T-cell (primary cell): ENCODE data around the gene PARD3B. TPM values are rescaled to one million over a fixed set of nuclear protein-coding genes. Genes with fewer than 3 reads are reported as not detected.

Source experiments
- ATAC-seq, 4 experiments: fragments of 200-7000 bp in 3 of 4; fragments of 150-1000 bp in 1 of 4; cut with Tn5 transposase; replicated peaks in 1 of 4; 1 replicate in 3 of 4; 2 replicates in 1 of 4; pipeline ENCODE4 v1.10.0; 2021; ENCODE audit warnings: moderate library complexity in 3 of 4, mild to moderate bottlenecking in 2 of 4, moderate number of reproducible peaks in 1 of 4
- CTCF ChIA-PET, 2 donors: fragments of 300-600 bp; sonication (Branson Sonifier 250); formaldehyde crosslinking; loops; one replicate each; lab custom pipeline; 2022; ENCODE audit warnings: antibody characterized with exemption in 2 of 2; lab: Charles Lee
- POLR2A ChIA-PET, 2 donors: fragments of 300-600 bp; sonication (Branson Sonifier 250); formaldehyde crosslinking; loops; one replicate each; lab custom pipeline; 2022; ENCODE audit warnings: antibody characterized with exemption in 2 of 2; lab: Charles Lee
- DNase-seq, 35 experiments: peaks; one replicate each; pipeline versions ENCODE4 v3.0.0 to v3.0.0-alpha.2; 2013 to 2023
- H3K27ac ChIP-seq: one replicate; pipeline ENCODE4 v1.5.1; 2013; ENCODE audit warnings: low read length
- H3K27me3 ChIP-seq, 2 experiments: replicated peaks in 1 of 2; 1 replicate in 1 of 2; 2 replicates in 1 of 2; pipeline versions ENCODE4 v1.6.1 to v1.7.0; 2013; ENCODE audit warnings: low read length in 1 of 2, mixed read lengths in 1 of 2; ENCODE audit not compliant: control insufficient read depth in 2 of 2, insufficient read depth in 2 of 2; ENCODE audit errors: extremely low read depth in 1 of 2
- H3K36me3 ChIP-seq, 2 donors: 1 replicate in 1 of 2; 2 replicates in 1 of 2; pipeline versions ENCODE4 v1.6.1 to v1.7.0; 2013; ENCODE audit warnings: low read length in 1 of 2; ENCODE audit not compliant: control insufficient read depth in 2 of 2, insufficient read depth in 1 of 2; ENCODE audit errors: extremely low read depth in 1 of 2
- H3K4me1 ChIP-seq, 2 experiments: 1 replicate in 1 of 2; 2 replicates in 1 of 2; pipeline versions ENCODE4 v1.6.1 to v1.7.0; 2013; ENCODE audit warnings: low read length in 2 of 2, mixed read lengths in 1 of 2; ENCODE audit not compliant: insufficient read depth in 2 of 2, control insufficient read depth in 1 of 2; ENCODE audit errors: extremely low read depth in 1 of 2
- H3K4me3 ChIP-seq, 2 donors: 1 replicate in 1 of 2; 2 replicates in 1 of 2; pipeline versions ENCODE4 v1.5.1 to v1.7.0; 2013; ENCODE audit warnings: mild to moderate bottlenecking in 2 of 2, low read length in 1 of 2, moderate library complexity in 1 of 2; ENCODE audit not compliant: control insufficient read depth in 1 of 2; ENCODE audit errors: extremely low read depth in 1 of 2
- H3K9me3 ChIP-seq: 2 replicates; pipeline ENCODE4 v1.7.0; 2013
- H3K27ac Mint-ChIP-seq, 2 donors: one replicate each; pipeline ENCODE4 v1.8.0; 2020 to 2021; ENCODE audit warnings: mild to moderate bottlenecking in 2 of 2, mixed read lengths in 2 of 2
- H3K27me3 Mint-ChIP-seq, 2 donors: one replicate each; pipeline ENCODE4 v1.8.0; 2021 to 2022; ENCODE audit warnings: mixed read lengths in 2 of 2
- H3K36me3 Mint-ChIP-seq: one replicate; pipeline ENCODE4 v1.8.0; 2021; ENCODE audit warnings: mixed read lengths
- H3K4me1 Mint-ChIP-seq, 3 donors: one replicate each; pipeline ENCODE4 v1.8.0; 2020 to 2022; ENCODE audit warnings: mixed read lengths in 3 of 3, mild to moderate bottlenecking in 1 of 3
- H3K4me3 Mint-ChIP-seq, 3 donors: one replicate each; pipeline ENCODE4 v1.8.0; 2020 to 2022; ENCODE audit warnings: mild to moderate bottlenecking in 3 of 3, mixed read lengths in 3 of 3, moderate library complexity in 3 of 3
- H3K9me3 Mint-ChIP-seq, 3 donors: one replicate each; pipeline ENCODE4 v1.8.0; 2020 to 2022; ENCODE audit warnings: mixed read lengths in 3 of 3
- WGBS: methylation state at CpG from one replicate; pipeline ENCODE4 v1.1.5; 2013; ENCODE audit warnings: missing lambda C conversion rate; ENCODE audit not compliant: insufficient coverage; 5-methylcytosine and 5-hydroxymethylcytosine counted together
- total RNA-seq, 35 experiments: library from RNA in 6 of 35; stranded (reverse) in 6 of 35; fragments of 120-200 nt in 1 of 35; gene quantifications; one replicate each; pipeline versions ENCODE4 v1.2.1 to v1.2.4 and lab custom pipeline; 2013 to 2026

PARD3B gene
- total RNA-seq, 5 donors from 2014 or later (not counting 1 experiment from before 2014, with no cell fraction given) = 0.75 to 2.0 (median 1.6) TPM

DNA sequence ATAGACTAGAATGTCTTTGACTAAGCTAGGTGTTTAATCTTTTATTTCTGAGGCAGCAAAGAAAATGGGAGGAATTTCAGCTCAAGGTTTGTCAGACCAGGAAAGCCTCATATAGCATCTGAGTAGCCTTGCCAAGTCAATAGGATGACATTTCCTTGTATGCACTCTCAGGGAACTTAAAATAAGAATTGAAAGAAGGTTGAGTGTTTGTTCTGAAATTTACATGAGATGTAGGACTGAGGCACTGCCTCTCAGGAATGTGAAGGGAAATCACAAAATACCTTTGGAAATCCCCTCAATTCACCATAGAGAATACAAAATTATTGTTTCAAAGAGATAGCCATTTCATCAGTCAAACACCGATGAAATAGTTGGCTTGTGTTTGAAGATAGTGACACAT, 745.0 kb downstream of the PARD3B start:
- ChIA-PET CTCF (interaction anchor here in 1 of 2 donors (0.8 kb wide), 1 partner anchor 586 kb away, joined by 3 read pairs; no protein-coding TSS in a partner anchor), POLR2A (no interaction called here)
- Histone ChIP-seq H3K36me3 (no peaks in the 10 kb centered on the region), H3K9me3 (no peaks in the 10 kb centered on the region), H3K4me1 (no peaks in the 10 kb centered on the region), H3K27me3 (no peaks in the 10 kb centered on the region), H3K4me3 (no peak overlapping the region), H3K27ac (no peak overlapping the region)
- no peaks in the 10 kb centered on the region for H3K27me3 Mint-ChIP-seq
- no peak overlapping the region for H3K4me3 Mint-ChIP-seq
- ATAC-seq (no peak), DNase-seq (no peak)
- no peaks in the 10 kb centered on the region for H3K4me1 Mint-ChIP-seq
- H3K27ac Mint-ChIP-seq = no peak overlapping the region
- WGBS = no CpG with 5 or more reads among the region's 1 CpG
- H3K36me3 Mint-ChIP-seq = no peaks in the 10 kb centered on the region
- H3K9me3 Mint-ChIP-seq = peaks cover 0 to 9% (median 0%) of the 10 kb centered on the region in 3 donors

DNA sequence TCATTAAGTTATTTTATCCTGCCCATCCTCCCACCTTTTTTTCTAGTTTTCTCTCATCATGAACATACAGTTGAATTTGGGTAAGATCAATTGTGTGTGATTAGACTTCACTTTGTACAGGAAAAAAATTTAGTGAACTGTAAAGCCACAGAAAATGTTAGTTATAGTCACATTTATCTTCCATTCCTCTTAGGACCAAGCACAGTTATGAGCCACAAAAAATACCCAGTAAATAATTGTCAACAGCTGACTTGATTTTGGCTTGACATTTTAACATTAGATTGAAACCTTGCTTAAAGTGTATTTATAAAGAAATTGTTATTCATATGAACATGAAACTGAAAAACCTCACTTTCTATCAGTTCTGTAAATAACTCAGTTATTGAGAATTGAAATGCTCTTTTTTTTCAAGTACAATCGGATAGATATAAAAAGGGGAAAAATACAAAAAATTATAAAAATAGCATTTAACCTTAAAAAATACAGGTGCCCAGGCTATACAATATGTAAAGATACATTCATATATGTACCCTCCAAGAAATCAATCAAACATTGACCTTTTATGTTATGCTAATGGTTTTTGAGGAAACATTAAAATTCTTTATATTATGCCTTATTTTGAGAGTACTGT, 747.5 kb downstream of the PARD3B start:
- WGBS = no CpG with 5 or more reads among the region's 1 CpG
- H3K9me3 Mint-ChIP-seq = peaks cover 0 to 9% (median 0%) of the 10 kb centered on the region in 3 donors
- Histone ChIP-seq H3K27me3 (no peaks in the 10 kb centered on the region), H3K4me3 (no peak overlapping the region), H3K4me1 (no peaks in the 10 kb centered on the region), H3K27ac (no peak overlapping the region), H3K36me3 (no peaks in the 10 kb centered on the region), H3K9me3 (no peaks in the 10 kb centered on the region)
- no peak for ATAC-seq
- no peaks in the 10 kb centered on the region for H3K27me3 Mint-ChIP-seq
- no peaks in the 10 kb centered on the region for H3K4me1 Mint-ChIP-seq
- POLR2A ChIA-PET = no interaction called here
- H3K27ac Mint-ChIP-seq = no peak overlapping the region
- no peak for DNase-seq
- no peak overlapping the region for H3K4me3 Mint-ChIP-seq
- H3K36me3 Mint-ChIP-seq = no peaks in the 10 kb centered on the region
- CTCF ChIA-PET = no interaction called here

DNA sequence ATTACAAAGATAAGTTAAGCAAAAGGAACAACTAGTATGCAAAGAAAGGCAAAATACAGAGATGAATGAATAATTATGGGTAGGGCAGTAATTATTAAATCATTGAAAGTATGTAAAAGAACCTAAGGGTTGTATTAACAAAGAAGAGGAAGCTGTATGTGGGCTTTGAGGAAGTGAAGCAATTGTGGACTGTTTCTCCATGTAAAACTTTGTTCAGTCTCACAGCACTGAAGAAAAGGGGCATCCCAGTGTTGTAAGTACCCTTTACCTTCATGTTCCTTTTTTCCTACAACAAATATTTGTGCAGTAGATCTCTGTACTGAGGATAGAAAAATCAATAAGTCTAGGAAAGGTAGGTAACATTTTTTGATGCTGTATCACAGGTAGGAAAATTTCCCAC, 748.3 kb downstream of the PARD3B start:
- Mint-ChIP-seq H3K9me3 (peaks cover 0 to 9% (median 0%) of the 10 kb centered on the region in 3 donors), H3K36me3 (no peaks in the 10 kb centered on the region), H3K27ac (no peak overlapping the region), H3K4me1 (no peaks in the 10 kb centered on the region), H3K27me3 (no peaks in the 10 kb centered on the region), H3K4me3 (no peak overlapping the region)
- H3K27ac ChIP-seq = no peak overlapping the region
- no peaks in the 10 kb centered on the region for H3K27me3 ChIP-seq
- no peaks in the 10 kb centered on the region for H3K4me1 ChIP-seq
- no peaks in the 10 kb centered on the region for H3K36me3 ChIP-seq
- ATAC-seq (no peak), DNase-seq (no peak)
- ChIA-PET POLR2A (no interaction called here), CTCF (no interaction called here)
- H3K4me3 ChIP-seq = no peak overlapping the region
- no peaks in the 10 kb centered on the region for H3K9me3 ChIP-seq

DNA sequence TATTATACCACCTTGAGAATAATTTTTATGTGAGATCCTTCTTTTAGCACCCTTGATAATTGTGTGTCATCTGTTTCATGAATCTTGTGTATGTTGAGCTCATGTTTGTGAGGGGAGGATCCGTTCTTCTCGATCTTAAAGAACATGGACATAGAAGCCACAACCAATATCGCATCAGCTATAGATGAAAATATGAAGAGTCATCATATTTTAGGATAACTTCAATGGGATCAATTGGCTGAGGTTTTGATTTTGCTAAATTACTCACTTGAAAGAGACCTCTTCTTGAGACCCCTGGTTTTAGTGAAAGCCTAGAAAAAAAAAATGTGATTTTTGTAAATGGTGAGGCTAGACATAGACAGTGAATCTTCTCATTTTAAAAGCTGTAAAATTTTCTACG, 751.7 kb downstream of the PARD3B start:
- POLR2A ChIA-PET = no interaction called here
- no peak overlapping the region for H3K4me3 Mint-ChIP-seq
- Histone ChIP-seq H3K36me3 (no peaks in the 10 kb centered on the region), H3K27me3 (no peaks in the 10 kb centered on the region), H3K4me1 (no peaks in the 10 kb centered on the region), H3K9me3 (no peaks in the 10 kb centered on the region), H3K27ac (no peak overlapping the region), H3K4me3 (no peak overlapping the region)
- H3K4me1 Mint-ChIP-seq = peaks cover 0 to 7% (median 0%) of the 10 kb centered on the region in 3 donors
- H3K27ac Mint-ChIP-seq = no peak overlapping the region
- H3K9me3 Mint-ChIP-seq = no peaks in the 10 kb centered on the region
- ATAC-seq (no peak), DNase-seq (no peak)
- WGBS = 86% methylated on average over 2 of the region's 4 CpGs
- H3K27me3 Mint-ChIP-seq = no peaks in the 10 kb centered on the region
- peaks cover 3% of the 10 kb centered on the region for H3K36me3 Mint-ChIP-seq
- CTCF ChIA-PET = no interaction called here

DNA sequence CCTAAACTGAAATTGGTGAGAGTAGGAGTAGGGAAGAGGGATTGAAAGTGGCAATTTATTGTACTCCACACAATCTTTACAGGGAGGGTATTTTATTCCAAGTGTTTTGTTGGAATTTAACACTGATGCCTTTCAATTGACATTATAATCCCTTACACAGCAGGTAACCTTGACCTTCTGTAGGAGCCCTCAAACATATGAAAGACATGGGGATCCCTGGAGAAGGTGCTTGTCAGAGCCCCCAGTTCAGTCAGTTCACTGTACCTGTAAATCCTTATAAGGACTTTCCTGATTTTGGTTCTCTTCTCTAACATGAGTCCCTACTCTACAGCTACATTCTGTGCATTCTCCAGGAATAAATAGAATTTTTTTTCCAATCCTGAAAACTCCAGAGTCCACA, 752.1 kb downstream of the PARD3B start:
- Histone ChIP-seq H3K27me3 (no peaks in the 10 kb centered on the region), H3K9me3 (no peaks in the 10 kb centered on the region), H3K4me1 (no peaks in the 10 kb centered on the region), H3K36me3 (no peaks in the 10 kb centered on the region), H3K27ac (no peak overlapping the region), H3K4me3 (no peak overlapping the region)
- no peak overlapping the region for H3K27ac Mint-ChIP-seq
- ATAC-seq = no peak
- no peak for DNase-seq
- peaks cover 3% of the 10 kb centered on the region for H3K36me3 Mint-ChIP-seq
- H3K4me3 Mint-ChIP-seq = no peak overlapping the region
- H3K27me3 Mint-ChIP-seq = no peaks in the 10 kb centered on the region
- no peaks in the 10 kb centered on the region for H3K9me3 Mint-ChIP-seq
- H3K4me1 Mint-ChIP-seq = peaks cover 0 to 7% (median 0%) of the 10 kb centered on the region in 3 donors
- ChIA-PET CTCF (interaction anchor here in 1 of 2 donors (0.6 kb wide), 1 partner anchor 742 kb away, joined by 3 read pairs; no protein-coding TSS in a partner anchor), POLR2A (no interaction called here)

DNA sequence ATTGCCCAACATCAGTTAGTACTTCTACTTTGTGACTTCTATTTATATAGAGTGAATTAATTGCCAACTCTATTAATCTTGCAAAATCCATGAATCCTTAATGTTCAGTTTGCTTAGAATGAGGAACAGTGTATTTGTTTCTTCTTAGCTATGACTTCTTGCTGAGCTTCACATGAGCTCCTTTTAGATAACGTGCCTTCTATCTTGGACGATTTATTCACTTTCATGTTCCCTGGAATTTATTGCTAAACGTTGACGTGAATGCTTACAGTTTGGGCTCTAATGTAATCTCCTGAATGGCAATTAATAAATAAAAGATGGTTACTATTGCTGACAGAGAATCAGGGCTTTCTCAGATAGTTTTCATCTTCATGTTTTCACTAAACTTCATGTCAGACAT, 752.6 kb downstream of the PARD3B start:
- DNase-seq (no peak), ATAC-seq (no peak)
- Histone ChIP-seq H3K36me3 (no peaks in the 10 kb centered on the region), H3K4me3 (no peak overlapping the region), H3K9me3 (no peaks in the 10 kb centered on the region), H3K27ac (no peak overlapping the region), H3K4me1 (no peaks in the 10 kb centered on the region), H3K27me3 (no peaks in the 10 kb centered on the region)
- Mint-ChIP-seq H3K27me3 (no peaks in the 10 kb centered on the region), H3K9me3 (no peaks in the 10 kb centered on the region), H3K27ac (no peak overlapping the region), H3K4me1 (peaks cover 0 to 7% (median 0%) of the 10 kb centered on the region in 3 donors), H3K4me3 (no peak overlapping the region), H3K36me3 (peaks cover 3% of the 10 kb centered on the region)
- WGBS = no CpG with 5 or more reads among the region's 4 CpGs
- ChIA-PET CTCF (interaction anchor here in 1 of 2 donors (0.6 kb wide), 1 partner anchor 742 kb away, joined by 3 read pairs; no protein-coding TSS in a partner anchor), POLR2A (no interaction called here)
